ENCODE results near the gene GPRIN2.
"Not testable (repeated sequence)": the region's sequence is repeated elsewhere in the genome, so short reads cannot be mapped to it uniquely, and the experiment has no call there.

Gene GPRIN2

GRCh38 chr10:46556515-46557318, at the start of gene GPRIN2:
GPRIN2 (minus strand) TSS chr10:46556658; CDS start chr10:46550736, 5,922 bp downstream.
- DNase-seq = peak in 1 of 51 donors; percentile 21

GRCh38 chr10:46600516-46600915, 44.1 kb upstream of the GPRIN2 start:
- not testable (repeated sequence) for DNase-seq

GRCh38 chr10:46597616-46598246, 41.3 kb upstream of the GPRIN2 start:
- not testable (repeated sequence) for DNase-seq

- not testable (repeated sequence) for DNase-seq
Measured at GRCh38 chr10:46596570-46596969, 40.1 kb upstream of the GPRIN2 start.

- not testable (repeated sequence) for DNase-seq
Measured at GRCh38 chr10:46594453-46595063, 38.1 kb upstream of the GPRIN2 start.

- DNase-seq = not testable (repeated sequence)
Measured at GRCh38 chr10:46593307-46593706, 36.8 kb upstream of the GPRIN2 start.

- DNase-seq = not testable (repeated sequence)
Measured at GRCh38 chr10:46591053-46591452, 34.6 kb upstream of the GPRIN2 start.

- DNase-seq = not testable (repeated sequence)
Measured at GRCh38 chr10:46589589-46589988, 33.1 kb upstream of the GPRIN2 start.

GRCh38 chr10:46588221-46588620, 31.8 kb upstream of the GPRIN2 start:
- DNase-seq = not testable (repeated sequence)

GRCh38 chr10:46587546-46587945, 31.1 kb upstream of the GPRIN2 start:
- not testable (repeated sequence) for DNase-seq

GRCh38 chr10:46585246-46585645, 28.8 kb upstream of the GPRIN2 start:
- not testable (repeated sequence) for DNase-seq

- not testable (repeated sequence) for DNase-seq
Measured at GRCh38 chr10:46584196-46584595, 27.7 kb upstream of the GPRIN2 start.

- DNase-seq = not testable (repeated sequence)
Measured at GRCh38 chr10:46582568-46582967, 26.1 kb upstream of the GPRIN2 start.

- DNase-seq = not testable (repeated sequence)
Measured at GRCh38 chr10:46581997-46582396, 25.5 kb upstream of the GPRIN2 start.

- DNase-seq = not testable (repeated sequence)
Measured at GRCh38 chr10:46579378-46579777, 22.9 kb upstream of the GPRIN2 start.

GRCh38 chr10:46578474-46579178, 22.2 kb upstream of the GPRIN2 start, which contains the start of gene SYT15:
SYT15 (plus strand) TSS chr10:46579128; CDS start chr10:46579169, 41 bp downstream.
- not testable (repeated sequence) for DNase-seq

GRCh38 chr10:46577624-46578473, 21.4 kb upstream of the GPRIN2 start:
- DNase-seq = not testable (repeated sequence)

- not testable (repeated sequence) for DNase-seq
Measured at GRCh38 chr10:46573884-46574283, 17.4 kb upstream of the GPRIN2 start.

- DNase-seq = not testable (repeated sequence)
Measured at GRCh38 chr10:46573314-46573713, 16.9 kb upstream of the GPRIN2 start.

- not testable (repeated sequence) for DNase-seq
Measured at GRCh38 chr10:46572765-46573164, 16.3 kb upstream of the GPRIN2 start.

All from hypothalamus (tissue), 51 donors.